Body of pancreas (tissue), 4 donors: Measurements from ENCODE around the gene ZNF619. TPM values are rescaled to one million over a fixed set of nuclear protein-coding genes. Genes with fewer than 3 reads are reported as not detected.

Source experiments
- ATAC-seq: fragments of 150-250 bp; one replicate; pipeline ENCODE4 v1.9.1; 2016
- DNase-seq, 4 donors: peaks; one replicate each; pipeline ENCODE4 v3.0.0-alpha.2; 2019
- H3K27ac ChIP-seq, 4 donors: fragments of 200-600 bp; sonication (generic); 1 replicate in 3 of 4; 2 replicates in 1 of 4; pipeline versions ENCODE4 v1.5.1 to v1.6.1; 2016 to 2019; ENCODE audit warnings: mild to moderate bottlenecking in 1 of 4, mixed read lengths in 1 of 4, moderate library complexity in 1 of 4
- H3K27me3 ChIP-seq, 2 donors: fragments of 200-600 bp; sonication (generic); one replicate each; pipeline ENCODE4 v1.6.0; 2016; ENCODE audit warnings: mild to moderate bottlenecking in 1 of 2
- H3K36me3 ChIP-seq, 2 donors: fragments of 200-600 bp; sonication (generic); replicated peaks in 1 of 2; 2 replicates each; pipeline ENCODE4 v1.5.1; 2016; ENCODE audit warnings: low read depth in 2 of 2; ENCODE audit not compliant: insufficient read depth in 1 of 2
- H3K4me1 ChIP-seq: fragments of 200-600 bp; sonication (generic); one replicate; pipeline ENCODE4 v1.6.0; 2016
- H3K4me3 ChIP-seq, 2 donors: fragments of 200-600 bp; sonication (generic); 1 replicate in 1 of 2; 2 replicates in 1 of 2; pipeline ENCODE4 v1.5.1; 2016 to 2019
- H3K9me3 ChIP-seq, 3 donors: fragments of 200-600 bp; sonication (generic); 1 replicate in 2 of 3; 2 replicates in 1 of 3; pipeline ENCODE4 v1.5.1; 2016
- CTCF ChIP-seq, 7 experiments: fragments of 450-650 bp in 4 of 7; fragments of 200-600 bp in 3 of 7; sonication (generic) in 3 of 7; IDR thresholded peaks; one replicate each; pipeline ENCODE4 v1.5.1; 2016 to 2019; ENCODE audit warnings: antibody characterized with exemption in 7 of 7
- POLR2A ChIP-seq, 3 donors: fragments of 450-650 bp; IDR thresholded peaks; one replicate each; pipeline ENCODE4 v1.6.1; 2016; ENCODE audit warnings: antibody characterized with exemption in 3 of 3, mild to moderate bottlenecking in 2 of 3
- WGBS, 2 donors: methylation state at CpG; one replicate each; pipeline ENCODE4 v1.1.5; 2017; 5-methylcytosine and 5-hydroxymethylcytosine counted together
- intact Hi-C: fragments of 100-400 bp; cut with DNase I; formaldehyde crosslinking; loops from one replicate; pipeline ENCODE4 v1.15.1; 2023
- small RNA-seq: library from RNA; depleted of rRNA; stranded (forward); fragments of <200 nt; gene quantifications from one replicate; pipeline ENCODE3, GENCODE V24; 2016
- total RNA-seq, 2 donors: library from RNA; depleted of rRNA; stranded (reverse); fragments of >200 nt; gene quantifications; one replicate each; pipeline ENCODE4 v1.1.0, GENCODE V29; 2016

The ZNF619 gene
- total RNA-seq, 2 donors from 2014 or later = 3.0 to 3.9 TPM

GRCh38 chr3:40528426-40528825 lies 51.5 kb downstream of the ZNF619 start:
- DNase-seq = no peak
- H3K9me3 ChIP-seq = no peaks in the 10 kb centered on the region
- WGBS, 2 donors = 89 to 98% methylated on average over 3 of the region's 3 CpGs
- H3K27me3 ChIP-seq = no peaks in the 10 kb centered on the region
- TF ChIP-seq CTCF (IDR thresholded peaks at IDR 0.05) = no peak
- TF ChIP-seq POLR2A (IDR thresholded peaks at IDR 0.05) = no peak
- H3K4me3 ChIP-seq = no peak overlapping the region
- no peak for ATAC-seq
- intact Hi-C loops = no loop called here
- no peak overlapping the region for H3K27ac ChIP-seq
- peaks cover 27% of the 10 kb centered on the region for H3K4me1 ChIP-seq
- H3K36me3 ChIP-seq = peaks cover 14 to 23% of the 10 kb centered on the region in 2 donors

- no peak for DNase-seq
- Histone ChIP-seq H3K9me3 (no peaks in the 10 kb centered on the region), H3K36me3 (peaks cover 14 to 23% of the 10 kb centered on the region in 2 donors), H3K4me1 (no peaks in the 10 kb centered on the region), H3K4me3 (no peak overlapping the region), H3K27me3 (no peaks in the 10 kb centered on the region), H3K27ac (no peak overlapping the region)
- ATAC-seq = no peak
- 95 to 98% methylated on average over 5 of the region's 5 CpGs for WGBS, 2 donors
- TF ChIP-seq POLR2A (IDR thresholded peaks at IDR 0.05) (no peak), CTCF (IDR thresholded peaks at IDR 0.05) (no peak)
- intact Hi-C loops = no loop called here
Measured at GRCh38 chr3:40532252-40532651, 55.3 kb downstream of the ZNF619 start.

GRCh38 chr3:40534283-40534682 lies 57.4 kb downstream of the ZNF619 start:
- Histone ChIP-seq H3K27ac (no peak overlapping the region), H3K4me1 (no peaks in the 10 kb centered on the region), H3K27me3 (no peaks in the 10 kb centered on the region), H3K4me3 (no peak overlapping the region), H3K9me3 (peaks cover 0 to 3% (median 0%) of the 10 kb centered on the region in 3 donors), H3K36me3 (peaks cover 14 to 23% of the 10 kb centered on the region in 2 donors)
- ATAC-seq = no peak
- intact Hi-C loops = no loop called here
- no peak for TF ChIP-seq CTCF (IDR thresholded peaks at IDR 0.05)
- no peak for TF ChIP-seq POLR2A (IDR thresholded peaks at IDR 0.05)
- no peak for DNase-seq

Small RNA genes within 50 kb of the gene (small RNA-seq; reads per million reads assigned to genes)
- gene RNU5B-2P = not detected

Other genes with a start within 250 kb of the ZNF619 start
- 10 to 100 TPM in 1 of 2 donors, 1 to 10 TPM in 1; 5.3 to 15.8 TPM for gene EIF1B, start 167.4 kb upstream of the ZNF619 start, total RNA-seq
- 10 to 100 TPM; 12.2 to 17.1 TPM for gene ENTPD3, start 89.9 kb upstream of the ZNF619 start, total RNA-seq
- gene RPL14, start 19.8 kb upstream of the ZNF619 start, total RNA-seq = 100 to 1,000 TPM; 176 to 279 TPM
- 1 to 10 TPM; 2.6 to 6.9 TPM for gene ZNF620, start 28.9 kb downstream of the ZNF619 start, total RNA-seq
- gene ZNF621, start 47.8 kb downstream of the ZNF619 start, total RNA-seq = 10 to 100 TPM; 13.2 to 14.0 TPM